Natural killer cell treated with Interleukin-12 subunit alpha and Interleukin-12 subunit beta and Interleukin-15 and Interleukin-18, amount 100 ng/mL, for 72 hours (primary cell): ENCODE measurements around the gene HES1. TPM values are rescaled to one million over a fixed set of nuclear protein-coding genes. Genes with fewer than 3 reads are reported as not detected.

Experiments
- ATAC-seq, 2 donors: fragments of 150-1000 bp; cut with Tn5 transposase in 1 of 2; sonication (Bioruptor Pico), chemical (Tn5 transposase) in 1 of 2; 2 replicates each; pipeline ENCODE4 v1.10.0; 2021
- DNase-seq: peaks from one replicate; pipeline ENCODE4 v3.0.0; 2022; ENCODE audit warnings: low spot score
- H3K27ac Mint-ChIP-seq, 2 donors: 1 replicate in 1 of 2; 2 replicates in 1 of 2; pipeline ENCODE4 v1.8.0; 2022; ENCODE audit warnings: mixed read lengths in 2 of 2, mild to moderate bottlenecking in 1 of 2, moderate library complexity in 1 of 2
- H3K27me3 Mint-ChIP-seq, 2 donors: 1 replicate in 1 of 2; 2 replicates in 1 of 2; pipeline ENCODE4 v1.8.0; 2022; ENCODE audit warnings: mixed read lengths in 2 of 2
- H3K36me3 Mint-ChIP-seq: one replicate; pipeline ENCODE4 v1.8.0; 2022; ENCODE audit warnings: mixed read lengths
- H3K4me1 Mint-ChIP-seq, 2 donors: 1 replicate in 1 of 2; 2 replicates in 1 of 2; pipeline ENCODE4 v1.8.0; 2022; ENCODE audit warnings: low read depth in 2 of 2, mixed read lengths in 2 of 2, mild to moderate bottlenecking in 1 of 2
- H3K4me3 Mint-ChIP-seq: one replicate; pipeline ENCODE4 v1.8.0; 2022; ENCODE audit warnings: mixed read lengths
- H3K9me3 Mint-ChIP-seq: 2 replicates; pipeline ENCODE4 v1.8.0; 2022; ENCODE audit warnings: mixed read lengths
- total RNA-seq, 2 donors: library from RNA; stranded (reverse); gene quantifications; one replicate each; pipeline ENCODE4 v1.2.3, GENCODE V29; 2022

The HES1 gene
- total RNA-seq, 2 donors from 2014 or later = 0.28 TPM; not detected in 1

GRCh38 chr3:194136519-194137007 is 615 bp downstream of the HES1 start:
- no peak for DNase-seq
- H3K9me3 Mint-ChIP-seq = no peaks in the 10 kb centered on the region
- H3K36me3 Mint-ChIP-seq = peaks cover 4% of the 10 kb centered on the region
- peak overlapping the region in 1 of 2 donors; percentile 28 for H3K27ac Mint-ChIP-seq
- H3K4me3 Mint-ChIP-seq = peak overlapping the region; percentile 65
- H3K4me1 Mint-ChIP-seq = peaks cover 30 to 32% of the 10 kb centered on the region in 2 donors
- H3K27me3 Mint-ChIP-seq = peaks cover 42 to 56% of the 10 kb centered on the region in 2 donors
- ATAC-seq = no peak

DNA sequence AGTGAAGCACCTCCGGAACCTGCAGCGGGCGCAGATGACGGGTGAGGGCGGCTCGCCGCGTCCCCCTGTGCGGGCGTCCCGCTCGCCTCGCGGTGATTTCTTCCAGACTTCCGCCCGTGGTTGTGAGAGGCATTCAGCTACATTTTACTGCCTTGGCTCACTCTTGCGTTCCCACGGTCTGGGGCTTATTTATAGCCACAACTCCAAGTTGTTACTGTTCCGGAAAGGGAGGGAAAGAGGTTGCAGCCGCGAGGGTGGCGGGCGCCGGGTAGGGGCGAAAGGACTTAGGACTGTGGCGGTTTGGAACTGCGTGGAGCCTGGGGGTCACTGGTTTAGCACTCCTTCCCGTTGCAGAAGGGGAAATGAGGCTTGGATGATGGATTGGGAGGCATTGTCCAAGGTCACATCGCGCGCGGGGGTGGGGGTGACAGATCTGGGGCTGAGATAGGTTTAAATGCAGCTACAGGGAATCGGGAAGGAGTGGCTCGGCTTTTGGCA is 1.1 kb downstream of the HES1 start:
- Mint-ChIP-seq H3K9me3 (no peaks in the 10 kb centered on the region), H3K27me3 (peaks cover 41 to 56% of the 10 kb centered on the region in 2 donors), H3K27ac (peak overlapping the region in 1 of 2 donors; percentile 28), H3K4me3 (peak overlapping the region; percentile 65), H3K4me1 (peaks cover 32 to 35% of the 10 kb centered on the region in 2 donors), H3K36me3 (peaks cover 4% of the 10 kb centered on the region)
- peak; percentile 67 for DNase-seq
- ATAC-seq = no peak

DNA sequence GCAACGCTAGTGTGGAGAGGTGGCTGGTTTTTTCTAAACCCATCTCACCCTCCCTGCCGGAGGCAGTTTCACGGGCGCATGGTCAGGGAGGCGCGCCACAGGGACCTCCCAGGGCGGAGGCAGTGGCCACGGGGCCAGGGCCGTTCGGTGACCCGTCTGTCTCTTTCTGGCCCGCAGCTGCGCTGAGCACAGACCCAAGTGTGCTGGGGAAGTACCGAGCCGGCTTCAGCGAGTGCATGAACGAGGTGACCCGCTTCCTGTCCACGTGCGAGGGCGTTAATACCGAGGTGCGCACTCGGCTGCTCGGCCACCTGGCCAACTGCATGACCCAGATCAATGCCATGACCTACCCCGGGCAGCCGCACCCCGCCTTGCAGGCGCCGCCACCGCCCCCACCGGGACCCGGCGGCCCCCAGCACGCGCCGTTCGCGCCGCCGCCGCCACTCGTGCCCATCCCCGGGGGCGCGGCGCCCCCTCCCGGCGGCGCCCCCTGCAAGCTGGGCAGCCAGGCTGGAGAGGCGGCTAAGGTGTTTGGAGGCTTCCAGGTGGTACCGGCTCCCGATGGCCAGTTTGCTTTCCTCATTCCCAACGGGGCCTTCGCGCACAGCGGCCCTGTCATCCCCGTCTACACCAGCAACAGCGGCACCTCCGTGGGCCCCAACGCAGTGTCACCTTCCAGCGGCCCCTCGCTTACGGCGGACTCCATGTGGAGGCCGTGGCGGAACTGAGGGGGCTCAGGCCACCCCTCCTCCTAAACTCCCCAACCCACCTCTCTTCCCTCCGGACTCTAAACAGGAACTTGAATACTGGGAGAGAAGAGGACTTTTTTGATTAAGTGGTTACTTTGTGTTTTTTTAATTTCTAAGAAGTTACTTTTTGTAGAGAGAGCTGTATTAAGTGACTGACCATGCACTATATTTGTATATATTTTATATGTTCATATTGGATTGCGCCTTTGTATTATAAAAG is 1.8 kb downstream of the HES1 start:
- Mint-ChIP-seq H3K36me3 (peaks cover 4% of the 10 kb centered on the region), H3K4me1 (peaks cover 34 to 37% of the 10 kb centered on the region in 2 donors), H3K4me3 (peak overlapping the region; percentile 65), H3K9me3 (no peaks in the 10 kb centered on the region), H3K27ac (peak overlapping the region in 1 of 2 donors; percentile 28), H3K27me3 (peaks cover 42 to 56% of the 10 kb centered on the region in 2 donors)
- peak; percentile 65 for DNase-seq
- peak; percentile 12 to 29 for ATAC-seq

GRCh38 chr3:194138732-194139070 is 2.8 kb downstream of the HES1 start:
- Mint-ChIP-seq H3K4me3 (no peak overlapping the region), H3K4me1 (peaks cover 29% of the 10 kb centered on the region in 2 donors), H3K27me3 (peaks cover 33 to 48% of the 10 kb centered on the region in 2 donors)

GRCh38 chr3:194139071-194139813 is 3.3 kb downstream of the HES1 start:
- H3K4me1 Mint-ChIP-seq = peaks cover 27% of the 10 kb centered on the region in 2 donors
- no peak overlapping the region for H3K27ac Mint-ChIP-seq
- no peaks in the 10 kb centered on the region for H3K36me3 Mint-ChIP-seq
- H3K4me3 Mint-ChIP-seq = no peak overlapping the region
- no peaks in the 10 kb centered on the region for H3K9me3 Mint-ChIP-seq
- no peak for DNase-seq
- H3K27me3 Mint-ChIP-seq = peaks cover 35 to 47% of the 10 kb centered on the region in 2 donors
- ATAC-seq = no peak

More at GRCh38 chr3:194138732-194139070, 2.8 kb downstream of the HES1 start:
- Mint-ChIP-seq H3K9me3 (no peaks in the 10 kb centered on the region), H3K36me3 (no peaks in the 10 kb centered on the region), H3K27ac (no peak overlapping the region)
- DNase-seq = no peak
- no peak for ATAC-seq

DNA sequence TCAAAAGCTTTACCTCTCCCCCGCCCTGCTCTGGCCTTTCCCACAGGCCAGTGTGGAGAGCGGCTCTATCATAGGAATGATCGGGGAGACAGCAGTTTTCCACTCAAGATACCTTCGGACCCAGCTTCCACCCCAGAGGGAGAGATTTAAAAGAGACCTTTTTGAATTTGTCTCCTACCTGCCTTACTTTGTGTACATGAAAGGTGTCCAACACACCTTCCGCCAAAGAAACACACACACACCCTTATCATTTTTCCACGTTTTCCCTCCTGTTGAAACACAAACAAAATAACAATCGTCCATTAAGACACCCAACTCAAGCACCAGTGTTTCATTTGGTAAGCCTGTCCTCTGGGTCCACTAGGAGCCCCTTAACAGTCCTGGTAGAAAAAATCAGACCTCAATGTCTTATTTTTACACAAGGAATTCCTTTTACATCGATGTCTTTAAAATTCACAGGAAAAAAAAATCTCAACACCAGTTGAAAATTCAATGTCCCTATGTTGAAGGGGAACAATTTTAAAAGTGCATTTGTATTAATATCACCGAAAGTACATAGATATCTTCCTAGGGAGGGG is 4.0 kb downstream of the HES1 start:
- Mint-ChIP-seq H3K27me3 (peaks cover 36 to 53% of the 10 kb centered on the region in 2 donors), H3K27ac (no peak overlapping the region), H3K4me1 (peaks cover 26 to 27% of the 10 kb centered on the region in 2 donors), H3K9me3 (no peaks in the 10 kb centered on the region), H3K36me3 (no peaks in the 10 kb centered on the region), H3K4me3 (no peak overlapping the region)
- ATAC-seq (no peak), DNase-seq (no peak)

DNA sequence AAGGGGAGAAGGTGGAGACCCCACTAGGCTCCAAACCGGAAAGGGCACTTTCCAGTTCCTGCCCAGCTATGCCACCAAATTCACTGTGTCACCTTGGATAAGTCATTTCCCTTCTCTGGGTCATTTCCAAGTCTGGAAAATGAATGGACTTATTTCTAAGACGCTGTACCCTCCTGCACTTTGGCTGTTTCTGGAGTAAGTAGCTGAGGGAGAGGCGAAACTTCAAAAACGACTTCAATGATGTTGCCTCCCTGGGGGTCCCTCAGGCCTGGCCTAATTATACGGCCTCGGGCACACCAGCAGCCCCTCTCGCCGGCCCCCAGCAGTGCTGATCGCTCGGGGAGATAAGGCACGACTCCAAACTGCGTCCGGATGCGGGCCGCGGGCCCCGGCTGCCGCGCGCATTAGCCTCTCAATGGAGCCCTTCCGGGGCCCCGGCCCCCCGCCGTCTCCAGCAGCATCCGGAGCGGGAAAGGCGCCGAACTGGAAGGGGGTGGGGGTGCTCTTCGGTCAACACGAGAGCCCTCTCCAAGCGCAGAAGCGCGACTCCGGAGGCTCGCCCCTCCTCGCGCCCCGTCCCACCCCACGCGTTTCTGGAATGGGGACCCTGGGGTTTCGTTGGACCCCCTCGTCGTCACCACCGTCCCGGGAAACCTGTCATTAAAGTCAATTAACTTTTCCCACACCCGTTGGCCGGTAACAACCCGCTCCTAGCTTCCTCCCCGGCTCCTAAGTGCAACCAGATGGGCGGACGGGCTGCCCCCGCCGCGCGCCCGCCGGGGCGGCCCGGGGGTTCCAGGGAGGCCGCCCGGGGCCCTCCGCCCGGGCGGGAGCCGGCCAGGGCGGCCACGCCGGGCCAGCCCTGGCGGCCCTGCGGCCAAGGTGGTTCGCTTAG is 4.8 kb downstream of the HES1 start:
- Mint-ChIP-seq H3K9me3 (no peaks in the 10 kb centered on the region), H3K27ac (no peak overlapping the region), H3K27me3 (peaks cover 35 to 57% of the 10 kb centered on the region in 2 donors), H3K4me3 (peak overlapping the region; percentile 32), H3K4me1 (peaks cover 21 to 23% of the 10 kb centered on the region in 2 donors), H3K36me3 (no peaks in the 10 kb centered on the region)
- no peak for ATAC-seq
- no peak for DNase-seq

- Mint-ChIP-seq H3K9me3 (no peaks in the 10 kb centered on the region), H3K36me3 (no peaks in the 10 kb centered on the region), H3K4me1 (peaks cover 15 to 17% of the 10 kb centered on the region in 2 donors), H3K27ac (no peak overlapping the region), H3K4me3 (peak overlapping the region; percentile 68), H3K27me3 (peaks cover 31 to 49% of the 10 kb centered on the region in 2 donors)
- ATAC-seq (peak; percentile 75 to 83), DNase-seq (peak; percentile 69)
Observed at GRCh38 chr3:194141415-194142155, 5.6 kb downstream of the HES1 start.

DNA sequence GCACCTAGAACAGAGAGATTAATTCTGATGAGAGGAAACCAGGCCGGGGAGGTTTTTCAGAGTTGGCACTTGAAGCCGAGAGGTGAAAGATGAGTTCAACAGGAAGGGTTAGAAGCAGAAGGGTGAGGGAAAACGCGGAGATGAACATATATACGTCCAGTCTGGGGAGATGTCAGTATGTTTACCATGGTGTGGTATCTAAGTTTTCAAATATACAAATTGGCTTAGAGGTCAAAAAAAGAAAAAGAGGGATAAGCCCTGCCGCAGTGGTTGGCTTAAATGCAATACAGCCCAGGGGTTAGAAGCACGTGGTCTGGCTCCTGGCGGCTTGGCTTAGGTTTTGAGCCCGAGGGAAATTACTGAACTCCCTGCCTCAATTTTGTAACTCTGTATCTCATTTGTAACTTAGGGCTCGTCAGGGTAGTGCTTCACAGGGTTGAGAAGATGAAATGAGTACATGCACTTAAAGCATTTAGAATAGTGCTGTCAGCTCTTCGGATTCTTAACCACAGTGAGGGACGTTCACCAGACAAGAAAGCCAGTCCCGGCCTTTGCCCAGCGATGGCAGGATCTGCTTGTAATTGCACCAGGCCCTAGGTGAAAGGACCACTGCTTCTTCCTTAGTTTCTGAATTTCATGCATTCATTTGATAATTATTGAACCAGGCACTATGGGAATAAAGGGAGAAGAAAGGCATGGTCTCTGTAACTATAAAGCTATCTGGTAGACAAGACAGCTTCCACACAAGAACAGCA is 6.4 kb downstream of the HES1 start:
- H3K36me3 Mint-ChIP-seq = no peaks in the 10 kb centered on the region
- peak overlapping the region; percentile 68 for H3K4me3 Mint-ChIP-seq
- H3K9me3 Mint-ChIP-seq = no peaks in the 10 kb centered on the region
- peaks cover 7 to 10% of the 10 kb centered on the region in 2 donors for H3K4me1 Mint-ChIP-seq
- no peak overlapping the region for H3K27ac Mint-ChIP-seq
- H3K27me3 Mint-ChIP-seq = peaks cover 25 to 48% of the 10 kb centered on the region in 2 donors
- no peak for ATAC-seq
- no peak for DNase-seq

GRCh38 chr3:194145702-194146101 is 9.8 kb downstream of the HES1 start:
- Mint-ChIP-seq H3K9me3 (no peaks in the 10 kb centered on the region), H3K27me3 (peaks cover 24 to 45% of the 10 kb centered on the region in 2 donors), H3K4me1 (peaks cover 4 to 5% of the 10 kb centered on the region in 2 donors), H3K4me3 (no peak overlapping the region), H3K27ac (no peak overlapping the region), H3K36me3 (no peaks in the 10 kb centered on the region)
- DNase-seq = no peak
- no peak for ATAC-seq

- Mint-ChIP-seq H3K27ac (no peak overlapping the region), H3K36me3 (no peaks in the 10 kb centered on the region), H3K4me3 (no peak overlapping the region), H3K9me3 (no peaks in the 10 kb centered on the region), H3K4me1 (no peaks in the 10 kb centered on the region), H3K27me3 (peaks cover 24 to 42% of the 10 kb centered on the region in 2 donors)
- ATAC-seq = no peak
- DNase-seq = no peak
Observed at GRCh38 chr3:194147679-194148078, 11.7 kb downstream of the HES1 start.
